Keratinocyte (primary cell): ENCODE measurements around the gene KIZ. TPM values are rescaled to one million over a fixed set of nuclear protein-coding genes. Genes with fewer than 3 reads are reported as not detected.

ENCODE experiments used
- DNase-seq: peaks from one replicate; pipeline ENCODE4 v3.0.0-alpha.2; 2011; ENCODE audit warnings: low read depth, missing footprints, low spot score
- FAIRE-seq: peaks from 2 replicates; lab custom pipeline; 2011; peaks lifted over from hg19 to GRCh38; lab: Jason Lieb, UNC
- H2AFZ ChIP-seq: 2 replicates; pipeline ENCODE4 v1.6.0; 2012; ENCODE audit warnings: low read length, control low read depth, inconsistent platforms; ENCODE audit not compliant: control insufficient read depth
- H3K27ac ChIP-seq: 2 replicates; pipeline ENCODE4 v1.5.1; 2011; ENCODE audit warnings: low read length; ENCODE audit not compliant: control insufficient read depth, insufficient read depth
- H3K27me3 ChIP-seq: 3 replicates; pipeline ENCODE4 v1.6.0; 2011; ENCODE audit warnings: low read length; ENCODE audit not compliant: control insufficient read depth, insufficient read depth; ENCODE audit errors: extremely low read depth
- H3K36me3 ChIP-seq, 2 experiments: 2 replicates in 1 of 2; 3 replicates in 1 of 2; pipeline ENCODE4 v1.5.1; 2011; ENCODE audit warnings: low read length in 2 of 2, mild to moderate bottlenecking in 1 of 2; ENCODE audit not compliant: control insufficient read depth in 2 of 2, insufficient read depth in 2 of 2; ENCODE audit errors: extremely low read depth in 1 of 2
- H3K4me1 ChIP-seq: 3 replicates; pipeline ENCODE4 v1.5.1; 2011; ENCODE audit warnings: low read length; ENCODE audit not compliant: control insufficient read depth, insufficient read depth; ENCODE audit errors: extremely low read depth
- H3K4me2 ChIP-seq: 3 replicates; pipeline ENCODE4 v1.6.0; 2011; ENCODE audit warnings: low read depth, low read length; ENCODE audit not compliant: control insufficient read depth, insufficient read depth; ENCODE audit errors: extremely low read depth
- H3K4me3 ChIP-seq, 3 experiments: fragments of 200-600 bp in 1 of 3; sonication (generic) in 1 of 3; 2 replicates in 2 of 3; 3 replicates in 1 of 3; pipeline ENCODE4 v1.5.1; 2011 to 2016; ENCODE audit warnings: low read length in 3 of 3, mild to moderate bottlenecking in 3 of 3, control low read depth in 2 of 3, inconsistent platforms in 1 of 3, low read depth in 1 of 3, mixed read lengths in 1 of 3, mixed run types in 1 of 3, moderate library complexity in 1 of 3; ENCODE audit not compliant: control insufficient read depth in 2 of 3, insufficient read depth in 2 of 3; ENCODE audit errors: extremely low read depth in 1 of 3
- H3K79me2 ChIP-seq: 2 replicates; pipeline ENCODE4 v1.6.0; 2012; ENCODE audit warnings: low read length; ENCODE audit not compliant: control insufficient read depth, insufficient read depth
- H3K9ac ChIP-seq: 3 replicates; pipeline ENCODE4 v1.6.0; 2011; ENCODE audit warnings: low read length; ENCODE audit not compliant: control insufficient read depth, insufficient read depth; ENCODE audit errors: extremely low read depth
- H3K9me1 ChIP-seq: 3 replicates; pipeline ENCODE4 v1.6.0; 2011; ENCODE audit warnings: low read length; ENCODE audit not compliant: control insufficient read depth, insufficient read depth; ENCODE audit errors: extremely low read depth
- H3K9me3 ChIP-seq: 2 replicates; pipeline ENCODE4 v1.5.1; 2012; ENCODE audit warnings: low read depth, low read length; ENCODE audit not compliant: control insufficient read depth
- H4K20me1 ChIP-seq: 3 replicates; pipeline ENCODE4 v1.6.0; 2011; ENCODE audit warnings: low read length; ENCODE audit not compliant: control insufficient read depth, insufficient read depth; ENCODE audit errors: extremely low read depth
- EZH2 ChIP-seq: IDR thresholded peaks from one replicate; pipeline ENCODE4 v1.6.1; 2012; ENCODE audit warnings: inconsistent platforms, mild to moderate bottlenecking, low read length, moderate library complexity
- dilution Hi-C: fragments of 300-500 bp; cut with MboI; formaldehyde crosslinking; loops from one replicate; pipeline ENCODE4 v1.7.0; 2020; ENCODE audit warnings: low sequenced_read_pairs; ENCODE audit not compliant: extremely low pct_ligation_motif_present
- polyA plus RNA-seq, 5 experiments: library from polyadenylated mRNA; depleted of rRNA in 3 of 5; stranded (reverse) in 3 of 5; stranded (forward) in 1 of 5; unstranded in 1 of 5; fragments of >200 nt; gene quantifications; 1 replicate in 1 of 5; 2 replicates in 3 of 5; 3 replicates in 1 of 5; pipeline versions ENCODE4 v1.2.1 to v1.2.3, GENCODE V29; 2011 to 2012; ENCODE audit warnings: missing spikeins in 2 of 5, low read depth in 1 of 5, low replicate concordance in 1 of 5
- TF ChIP-seq, protein P1 (sequence below), 3 experiments: IDR thresholded peaks in 1 of 3; conservative IDR thresholded peaks in 1 of 3; optimal IDR thresholded peaks in 1 of 3; 2 replicates in 2 of 3; 3 replicates in 1 of 3; pipeline versions ENCODE3 to v1.5.1; 2011; ENCODE audit warnings: low read length in 3 of 3, mild to moderate bottlenecking in 3 of 3, moderate library complexity in 2 of 3, control low read depth in 1 of 3, inconsistent platforms in 1 of 3; ENCODE audit not compliant: insufficient read depth in 2 of 3; ENCODE audit errors: extremely low read depth in 1 of 3

Gene KIZ
- polyA plus RNA-seq, 1 donor (not counting 4 experiments of a cell fraction or from before 2014, with no cell fraction given): 21.3 TPM

DNA sequence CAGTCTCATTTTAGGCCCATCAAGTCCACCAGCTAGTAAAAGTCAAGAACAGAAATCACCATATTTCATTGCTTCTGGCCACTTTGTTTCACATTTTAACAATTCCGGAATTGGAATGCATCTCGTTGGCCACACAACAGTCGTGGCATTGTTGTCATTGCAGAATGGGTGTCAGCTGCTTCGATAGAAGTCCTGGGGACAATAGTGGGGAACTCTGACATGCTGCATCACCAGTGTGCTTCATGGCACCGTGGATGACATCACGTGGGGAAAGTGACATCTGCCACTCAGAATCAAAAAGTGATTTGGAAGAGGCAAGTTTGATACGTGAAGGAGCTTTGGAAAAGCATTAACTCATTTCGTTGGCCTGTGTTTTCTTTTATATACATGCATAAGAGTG is 133.5 kb downstream of the KIZ start:
- TF ChIP-seq, protein P1, sequence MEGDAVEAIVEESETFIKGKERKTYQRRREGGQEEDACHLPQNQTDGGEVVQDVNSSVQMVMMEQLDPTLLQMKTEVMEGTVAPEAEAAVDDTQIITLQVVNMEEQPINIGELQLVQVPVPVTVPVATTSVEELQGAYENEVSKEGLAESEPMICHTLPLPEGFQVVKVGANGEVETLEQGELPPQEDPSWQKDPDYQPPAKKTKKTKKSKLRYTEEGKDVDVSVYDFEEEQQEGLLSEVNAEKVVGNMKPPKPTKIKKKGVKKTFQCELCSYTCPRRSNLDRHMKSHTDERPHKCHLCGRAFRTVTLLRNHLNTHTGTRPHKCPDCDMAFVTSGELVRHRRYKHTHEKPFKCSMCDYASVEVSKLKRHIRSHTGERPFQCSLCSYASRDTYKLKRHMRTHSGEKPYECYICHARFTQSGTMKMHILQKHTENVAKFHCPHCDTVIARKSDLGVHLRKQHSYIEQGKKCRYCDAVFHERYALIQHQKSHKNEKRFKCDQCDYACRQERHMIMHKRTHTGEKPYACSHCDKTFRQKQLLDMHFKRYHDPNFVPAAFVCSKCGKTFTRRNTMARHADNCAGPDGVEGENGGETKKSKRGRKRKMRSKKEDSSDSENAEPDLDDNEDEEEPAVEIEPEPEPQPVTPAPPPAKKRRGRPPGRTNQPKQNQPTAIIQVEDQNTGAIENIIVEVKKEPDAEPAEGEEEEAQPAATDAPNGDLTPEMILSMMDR (optimal IDR thresholded peaks at IDR 0.05 in 1 of 3, IDR thresholded peaks at IDR 0.05 in 1 of 3, conservative IDR thresholded peaks at IDR 0.05 in 1 of 3; ENCODE audit: extremely low read depth in 1 of 3, insufficient read depth in 2 of 3, low read length in 3 of 3): no peak
- TF ChIP-seq EZH2: no peak
- Histone ChIP-seq H3K27ac (no peak overlapping the region), H4K20me1 (no peaks in the 10 kb centered on the region), H3K36me3 (no peaks in the 10 kb centered on the region), H3K4me1 (no peaks in the 10 kb centered on the region), H2AFZ (no peak overlapping the region), H3K9me3 (no peaks in the 10 kb centered on the region), H3K27me3 (no peaks in the 10 kb centered on the region), H3K9me1 (no peaks in the 10 kb centered on the region), H3K79me2 (no peaks in the 10 kb centered on the region), H3K9ac (no peak overlapping the region), H3K4me3 (no peak overlapping the region), H3K4me2 (no peak overlapping the region)
- FAIRE-seq (no peak), DNase-seq (no peak)
- dilution Hi-C loops: no loop called here

DNA sequence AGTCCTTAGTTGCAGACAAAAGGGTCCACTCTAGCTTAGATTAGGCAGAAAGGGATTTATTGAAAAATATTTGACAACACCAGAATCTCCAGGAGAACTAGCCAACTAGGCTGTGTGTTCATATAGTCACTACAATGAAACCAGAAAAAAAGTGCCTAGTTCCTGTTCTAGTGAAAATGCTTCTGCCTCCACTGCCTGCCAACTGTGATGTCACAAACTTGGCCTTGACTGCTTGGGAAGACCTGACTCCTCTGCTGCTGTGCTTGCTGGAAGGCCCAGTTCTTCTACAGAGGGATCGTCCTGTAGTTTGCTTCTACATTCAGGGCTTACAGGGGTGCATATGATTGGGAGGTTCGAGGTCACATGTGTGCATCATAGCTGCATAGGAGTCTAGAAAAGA is 136.9 kb downstream of the KIZ start:
- Histone ChIP-seq H3K9me3 (peaks cover 2% of the 10 kb centered on the region), H3K36me3 (no peaks in the 10 kb centered on the region), H3K27ac (no peak overlapping the region), H3K9ac (no peak overlapping the region), H2AFZ (no peak overlapping the region), H3K79me2 (no peaks in the 10 kb centered on the region), H3K27me3 (peaks cover 3% of the 10 kb centered on the region), H3K4me2 (no peak overlapping the region), H3K9me1 (no peaks in the 10 kb centered on the region), H3K4me1 (no peaks in the 10 kb centered on the region), H3K4me3 (no peak overlapping the region), H4K20me1 (no peaks in the 10 kb centered on the region)
- dilution Hi-C loops: no loop called here
- no peak for DNase-seq
- FAIRE-seq: no peak
- TF ChIP-seq EZH2: no peak
- TF ChIP-seq, protein P1 (optimal IDR thresholded peaks at IDR 0.05 in 1 of 3, IDR thresholded peaks at IDR 0.05 in 1 of 3, conservative IDR thresholded peaks at IDR 0.05 in 1 of 3; ENCODE audit: extremely low read depth in 1 of 3, insufficient read depth in 2 of 3, low read length in 3 of 3): no peak
